HepG2 (cell line): ENCODE results near the gene PROSER1. TPM values are rescaled to one million over a fixed set of nuclear protein-coding genes. Genes with fewer than 3 reads are reported as not detected.

Experiments used
- ATAC-seq: fragments of 200-7000 bp; cut with Tn5 transposase; 3 replicates; pipeline ENCODE4 v1.9.1; 2020; ENCODE audit warnings: mild to moderate bottlenecking, moderate library complexity
- BruUV-seq: library from RNA; stranded (reverse); fragments of 400-500 nt; replicated peaks from 2 replicates; lab custom pipeline; 2021; lab: Mats Ljungman, UMichigan
- CTCF ChIA-PET: fragments of 300-600 bp; formaldehyde crosslinking; extraction: SDS; loops from one replicate; lab custom pipeline; 2021; ENCODE audit warnings: low total read pairs, inconsistent platforms, low intra/inter-chr PET ratio; lab: Yijun Ruan, JAX
- POLR2A ChIA-PET: fragments of 350-600 bp; sonication (Branson Sonifier 250); formaldehyde crosslinking; loops from one replicate; lab custom pipeline; 2020; ENCODE audit warnings: antibody characterized with exemption, inconsistent platforms; lab: Yijun Ruan, JAX
- DNase-seq: peaks from one replicate; pipeline ENCODE4 v3.0.0-alpha.2; 2015; ENCODE audit warnings: low spot score
- FAIRE-seq: peaks from 3 replicates; lab custom pipeline; 2011; peaks lifted over from hg19 to GRCh38; lab: Jason Lieb, UNC
- H2AFZ ChIP-seq: one replicate; pipeline ENCODE4 v1.6.1; 2011; ENCODE audit warnings: low read length, inconsistent platforms
- H3K27ac ChIP-seq: fragments of 300-600 bp; 3 replicates; pipeline ENCODE4 v1.8.0; 2011; ENCODE audit warnings: mixed run types, mild to moderate bottlenecking, mixed read lengths, low read length, inconsistent platforms; ENCODE audit not compliant: insufficient read depth; ENCODE audit errors: extremely low read length
- H3K27me3 ChIP-seq, 2 experiments: fragments of 200-600 bp in 1 of 2; 2 replicates in 1 of 2; 3 replicates in 1 of 2; pipeline versions ENCODE4 v1.6.0 to v1.8.0; 2011; ENCODE audit warnings: low read length in 2 of 2, mild to moderate bottlenecking in 2 of 2, moderate library complexity in 2 of 2, inconsistent platforms in 1 of 2; ENCODE audit not compliant: insufficient read depth in 2 of 2, control insufficient read depth in 1 of 2
- H3K36me3 ChIP-seq, 2 experiments: fragments of 200-600 bp in 1 of 2; replicated peaks in 1 of 2; 2 replicates in 1 of 2; 3 replicates in 1 of 2; pipeline versions ENCODE4 v1.5.1 to v1.8.0; 2011; ENCODE audit warnings: low read length in 2 of 2, inconsistent platforms in 1 of 2; ENCODE audit not compliant: insufficient read depth in 2 of 2, control insufficient read depth in 1 of 2
- H3K4me1 ChIP-seq: 2 replicates; pipeline ENCODE4 v1.5.1; 2012; ENCODE audit warnings: low read length, inconsistent platforms; ENCODE audit not compliant: insufficient read depth
- H3K4me2 ChIP-seq: 2 replicates; pipeline ENCODE4 v1.6.0; 2011; ENCODE audit warnings: low read depth, low read length, inconsistent platforms
- H3K4me3 ChIP-seq, 3 experiments: fragments of 200-600 bp in 1 of 3; sonication (generic), shearing (Covaris generic) in 1 of 3; replicated peaks in 1 of 3; 2 replicates each; pipeline ENCODE4 v1.5.1; 2011 to 2016; ENCODE audit warnings: low read length in 3 of 3, inconsistent platforms in 2 of 3, low read depth in 2 of 3, mild to moderate bottlenecking in 2 of 3, control low read depth in 1 of 3, mixed read lengths in 1 of 3; ENCODE audit not compliant: insufficient read depth in 1 of 3
- H3K79me2 ChIP-seq: one replicate; pipeline ENCODE4 v1.6.1; 2011; ENCODE audit warnings: low read length, inconsistent platforms; ENCODE audit not compliant: insufficient read depth
- H3K9ac ChIP-seq: 2 replicates; pipeline ENCODE4 v1.6.0; 2011; ENCODE audit warnings: mild to moderate bottlenecking, low read depth, low read length, inconsistent platforms; ENCODE audit not compliant: insufficient read depth
- H3K9me3 ChIP-seq: 2 replicates; pipeline ENCODE4 v1.5.1; 2012; ENCODE audit warnings: mild to moderate bottlenecking, low read length
- H4K20me1 ChIP-seq: 2 replicates; pipeline ENCODE4 v1.6.0; 2011; ENCODE audit warnings: inconsistent platforms, mild to moderate bottlenecking, low read length, moderate library complexity; ENCODE audit not compliant: insufficient read depth
- BRD4 ChIP-seq: sonication (generic); formaldehyde crosslinking; IDR thresholded peaks from 2 replicates; pipeline ENCODE4 v1.4.0; 2020; ENCODE audit warnings: missing genetic modification reagents
- CREB1 ChIP-seq, 2 experiments: fragments of 450-650 bp in 1 of 2; IDR thresholded peaks; 2 replicates each; pipeline ENCODE4 v1.6.1; 2016 to 2017; ENCODE audit warnings: control low read depth in 1 of 2, mild to moderate bottlenecking in 1 of 2, missing compliant biosample characterization in 1 of 2, missing genetic modification characterization in 1 of 2
- NCOA2 ChIP-seq: sonication (generic); formaldehyde crosslinking; IDR thresholded peaks from 2 replicates; pipeline ENCODE4 v1.8.0; 2022; ENCODE audit warnings: inconsistent platforms
- NFE2 ChIP-seq: sonication (generic); formaldehyde crosslinking; IDR thresholded peaks from 2 replicates; pipeline ENCODE4 v1.4.0; 2020; ENCODE audit warnings: missing genetic modification reagents
- RFX3 ChIP-seq: IDR thresholded peaks from 2 replicates; pipeline ENCODE4 v1.6.1; 2016; ENCODE audit warnings: missing biosample characterization, missing genetic modification reagents
- TOE1 ChIP-seq: sonication (generic); formaldehyde crosslinking; IDR thresholded peaks from 2 replicates; pipeline ENCODE4 v1.4.0; 2020; ENCODE audit warnings: mild to moderate bottlenecking, missing genetic modification reagents
- TRIM24 ChIP-seq: sonication (generic); formaldehyde crosslinking; IDR thresholded peaks from 2 replicates; pipeline ENCODE4 v1.8.0; 2022; ENCODE audit warnings: mild to moderate bottlenecking, missing genetic modification reagents
- ZNF234 ChIP-seq: sonication (generic); formaldehyde crosslinking; conservative IDR thresholded peaks from 2 replicates; pipeline ENCODE4 v1.5.1; 2020; ENCODE audit warnings: mild to moderate bottlenecking, missing genetic modification reagents
- ZNF34 ChIP-seq: sonication (generic); formaldehyde crosslinking; IDR thresholded peaks from 2 replicates; pipeline ENCODE4 v1.4.0; 2020; ENCODE audit warnings: mild to moderate bottlenecking, missing genetic modification reagents, borderline replicate concordance
- ZNF660 ChIP-seq: sonication (generic); formaldehyde crosslinking; IDR thresholded peaks from 2 replicates; pipeline ENCODE4 v1.5.1; 2020; ENCODE audit warnings: mild to moderate bottlenecking, low read depth, missing genetic modification reagents, borderline replicate concordance
- ZNF891 ChIP-seq: sonication (generic); formaldehyde crosslinking; IDR thresholded peaks from 2 replicates; pipeline ENCODE4 v1.5.0; 2020; ENCODE audit warnings: mild to moderate bottlenecking, missing genetic modification reagents
- WGBS: methylation state at CpG from one replicate; pipeline ENCODE4 v1.1.6; 2017; ENCODE audit warnings: low lambda C conversion rate; 5-methylcytosine and 5-hydroxymethylcytosine counted together
- in situ Hi-C: cut with HindIII; loops from 2 replicates; pipeline ENCODE4 v1.10.0; 2017; ENCODE audit warnings: low pct_unique_long_range_greater_than_20kb; ENCODE audit not compliant: extremely low pct_ligation_motif_present
- intact Hi-C: fragments of 100-400 bp; cut with micrococcal nuclease; formaldehyde crosslinking; loops from one replicate; pipeline ENCODE4 v1.10.0; 2022; ENCODE audit not compliant: unreplicated experiment
- polyA plus RNA-seq, 8 experiments: library from polyadenylated mRNA; depleted of rRNA in 3 of 8; stranded (reverse) in 7 of 8; unstranded in 1 of 8; fragments of >200 nt; fragmentation: Illumina TruSeq in 4 of 8; extraction: Trizol in 4 of 8; gene quantifications; 2 replicates each; pipeline versions ENCODE4 v1.2.1 to v1.2.3, GENCODE V29; 2011 to 2016; ENCODE audit warnings: low read depth in 4 of 8, missing spikeins in 1 of 8, mixed read lengths in 1 of 8; ENCODE audit not compliant: insufficient read depth in 1 of 8
- total RNA-seq, 5 experiments: library from RNA; depleted of rRNA; stranded (reverse); fragments of >200 nt; fragmentation: Illumina TruSeq; extraction: Trizol; gene quantifications; 2 replicates each; pipeline ENCODE4 v1.2.3, GENCODE V29; 2016; ENCODE audit warnings: low read depth in 1 of 5
- TF ChIP-seq, protein P1 (sequence below): sonication (generic); formaldehyde crosslinking; IDR thresholded peaks from 2 replicates; pipeline ENCODE4 v1.5.1; 2020; ENCODE audit warnings: missing genetic modification reagents, mild to moderate bottlenecking, borderline replicate concordance

Gene PROSER1
- total and polyA plus RNA-seq, 2 of the 13 experiments (the other 11 are each of a cell fraction or from before 2014, with no cell fraction given) = 11.4 to 17.2 TPM

GRCh38 chr13:39049274-39049673 lies 11.4 kb upstream of the PROSER1 start:
- DNase-seq (no peak), FAIRE-seq (no peak), ATAC-seq (no peak)
- H3K4me1 ChIP-seq = no peaks in the 10 kb centered on the region
- ChIA-PET POLR2A (interaction anchor here (0.6 to 1.4 kb wide), 2 partner anchors 13 to 607 kb away, joined by 3 read pairs; no protein-coding TSS in a partner anchor), CTCF (no interaction called here)
- no TSS peak for BruUV-seq
- H4K20me1 ChIP-seq = no peaks in the 10 kb centered on the region
- H3K27me3 ChIP-seq = no peaks in the 10 kb centered on the region
- H3K9ac ChIP-seq = no peak overlapping the region
- H3K4me2 ChIP-seq = no peak overlapping the region
- H2AFZ ChIP-seq = no peak overlapping the region
- H3K79me2 ChIP-seq = no peaks in the 10 kb centered on the region
- H3K36me3 ChIP-seq = no peaks in the 10 kb centered on the region; a peak in 1 of 5 replicates
- TF ChIP-seq NFE2 (CRISPR knock-in tag) (no peak), ZNF891 (CRISPR knock-in tag) (no peak), RFX3 (CRISPR knock-in tag) (no peak), NCOA2 (CRISPR knock-in tag) (no peak), BRD4 (no peak), TRIM24 (CRISPR knock-in tag) (no peak), TOE1 (CRISPR knock-in tag) (no peak), ZNF234 (CRISPR knock-in tag) (no peak), CREB1 (IDR thresholded peaks at IDR 0.05) (no peak), CREB1 (CRISPR knock-in tag; IDR thresholded peaks at IDR 0.05) (no peak), ZNF34 (CRISPR knock-in tag) (no peak), ZNF660 (no peak)
- TF ChIP-seq, protein P1, sequence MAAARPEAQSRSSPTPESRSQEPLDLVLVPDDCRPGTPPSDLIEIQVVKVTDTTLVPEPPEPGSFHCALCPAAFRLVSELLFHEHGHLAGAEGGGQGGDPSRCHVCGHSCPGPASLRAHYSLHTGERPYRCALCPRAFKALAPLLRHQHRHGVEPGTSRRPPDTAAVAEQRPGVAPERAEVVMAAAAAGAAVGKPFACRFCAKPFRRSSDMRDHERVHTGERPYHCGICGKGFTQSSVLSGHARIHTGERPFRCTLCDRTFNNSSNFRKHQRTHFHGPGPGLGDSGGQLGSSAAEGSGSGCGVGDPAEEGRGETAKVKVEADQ (CRISPR knock-in tag) = no peak
- no peak overlapping the region for H3K27ac ChIP-seq
- WGBS = 96% methylated on average over 3 of the region's 3 CpGs
- no peak overlapping the region for H3K4me3 ChIP-seq
- intact Hi-C loops = no loop called here
- in situ Hi-C loops = no loop called here
- H3K9me3 ChIP-seq = no peaks in the 10 kb centered on the region
